AG04450 (cell line): Measurements from ENCODE around the gene ACKR2. TPM values are rescaled to one million over a fixed set of nuclear protein-coding genes. Genes with fewer than 3 reads are reported as not detected.
"Not testable (repeated sequence)": the region's sequence is repeated elsewhere in the genome, so short reads cannot be mapped to it uniquely, and the experiment has no call there.

Source experiments
- CTCF ChIA-PET: fragments of 300-600, 350-600 bp; formaldehyde crosslinking; extraction: SDS; loops from one replicate; lab custom pipeline; 2022; ENCODE audit warnings: antibody characterized with exemption, inconsistent platforms; lab: Charles Lee
- POLR2A ChIA-PET: fragments of 350-600 bp; formaldehyde crosslinking; extraction: SDS; loops from one replicate; lab custom pipeline; 2021; ENCODE audit warnings: antibody characterized with exemption, inconsistent platforms; lab: Yijun Ruan, JAX
- DNase-seq: peaks from one replicate; pipeline ENCODE4 v3.0.0-alpha.2; 2011; ENCODE audit warnings: low read depth, low spot score
- H3K27ac ChIP-seq: one replicate; pipeline ENCODE4 v1.5.1; 2012; ENCODE audit warnings: low read depth, low read length, control low read depth
- H3K27me3 ChIP-seq: one replicate; pipeline ENCODE4 v1.6.0; 2012; ENCODE audit warnings: low read length; ENCODE audit not compliant: control insufficient read depth, insufficient read depth
- H3K4me3 ChIP-seq: 2 replicates; pipeline ENCODE4 v1.5.1; 2011; ENCODE audit warnings: mild to moderate bottlenecking, low read depth, low read length, control low read depth
- H3K9me3 ChIP-seq: 2 replicates; pipeline ENCODE4 v1.5.1; 2012; ENCODE audit warnings: low read length; ENCODE audit not compliant: control insufficient read depth, insufficient read depth
- polyA plus RNA-seq: library from polyadenylated mRNA; depleted of rRNA; stranded (reverse); fragments of >200 nt; gene quantifications from 2 replicates; pipeline ENCODE4 v1.2.3, GENCODE V29; 2011
- TF ChIP-seq, protein P1 (sequence below): IDR thresholded peaks from 2 replicates; pipeline ENCODE4 v1.5.1; 2011; ENCODE audit warnings: low read depth, low read length, control low read depth, inconsistent platforms

The ACKR2 gene
- polyA plus RNA-seq, 1 experiment, result 0.04 TPM

DNA sequence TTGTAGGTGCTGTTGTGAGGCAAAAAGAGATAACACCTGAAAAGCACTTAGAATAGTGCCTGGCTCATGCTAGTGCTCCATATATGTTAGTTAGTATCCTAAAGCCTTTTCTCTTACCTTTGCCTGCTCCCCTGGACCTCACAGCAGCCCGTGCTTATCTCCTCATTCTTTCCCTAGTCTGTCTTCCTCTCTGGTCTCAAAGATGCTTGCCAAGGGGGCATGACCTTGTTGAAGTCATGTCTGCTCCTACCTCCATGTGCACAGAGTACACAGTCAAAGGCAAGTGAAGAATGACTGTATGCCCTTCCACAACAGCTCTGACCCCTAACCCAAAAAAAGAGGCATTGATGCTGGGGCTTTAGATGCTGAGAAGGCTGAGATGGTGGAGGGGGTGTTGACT, 67.2 kb downstream of the ACKR2 start:
- CTCF ChIA-PET, result no interaction called here
- POLR2A ChIA-PET, result no interaction called here
- TF ChIP-seq, protein P1, sequence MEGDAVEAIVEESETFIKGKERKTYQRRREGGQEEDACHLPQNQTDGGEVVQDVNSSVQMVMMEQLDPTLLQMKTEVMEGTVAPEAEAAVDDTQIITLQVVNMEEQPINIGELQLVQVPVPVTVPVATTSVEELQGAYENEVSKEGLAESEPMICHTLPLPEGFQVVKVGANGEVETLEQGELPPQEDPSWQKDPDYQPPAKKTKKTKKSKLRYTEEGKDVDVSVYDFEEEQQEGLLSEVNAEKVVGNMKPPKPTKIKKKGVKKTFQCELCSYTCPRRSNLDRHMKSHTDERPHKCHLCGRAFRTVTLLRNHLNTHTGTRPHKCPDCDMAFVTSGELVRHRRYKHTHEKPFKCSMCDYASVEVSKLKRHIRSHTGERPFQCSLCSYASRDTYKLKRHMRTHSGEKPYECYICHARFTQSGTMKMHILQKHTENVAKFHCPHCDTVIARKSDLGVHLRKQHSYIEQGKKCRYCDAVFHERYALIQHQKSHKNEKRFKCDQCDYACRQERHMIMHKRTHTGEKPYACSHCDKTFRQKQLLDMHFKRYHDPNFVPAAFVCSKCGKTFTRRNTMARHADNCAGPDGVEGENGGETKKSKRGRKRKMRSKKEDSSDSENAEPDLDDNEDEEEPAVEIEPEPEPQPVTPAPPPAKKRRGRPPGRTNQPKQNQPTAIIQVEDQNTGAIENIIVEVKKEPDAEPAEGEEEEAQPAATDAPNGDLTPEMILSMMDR, result no peak
- no peak for DNase-seq
- Histone ChIP-seq H3K4me3 (no peak overlapping the region), H3K27ac (no peak overlapping the region), H3K9me3 (no peaks in the 10 kb centered on the region), H3K27me3 (peaks cover 12% of the 10 kb centered on the region)

DNA sequence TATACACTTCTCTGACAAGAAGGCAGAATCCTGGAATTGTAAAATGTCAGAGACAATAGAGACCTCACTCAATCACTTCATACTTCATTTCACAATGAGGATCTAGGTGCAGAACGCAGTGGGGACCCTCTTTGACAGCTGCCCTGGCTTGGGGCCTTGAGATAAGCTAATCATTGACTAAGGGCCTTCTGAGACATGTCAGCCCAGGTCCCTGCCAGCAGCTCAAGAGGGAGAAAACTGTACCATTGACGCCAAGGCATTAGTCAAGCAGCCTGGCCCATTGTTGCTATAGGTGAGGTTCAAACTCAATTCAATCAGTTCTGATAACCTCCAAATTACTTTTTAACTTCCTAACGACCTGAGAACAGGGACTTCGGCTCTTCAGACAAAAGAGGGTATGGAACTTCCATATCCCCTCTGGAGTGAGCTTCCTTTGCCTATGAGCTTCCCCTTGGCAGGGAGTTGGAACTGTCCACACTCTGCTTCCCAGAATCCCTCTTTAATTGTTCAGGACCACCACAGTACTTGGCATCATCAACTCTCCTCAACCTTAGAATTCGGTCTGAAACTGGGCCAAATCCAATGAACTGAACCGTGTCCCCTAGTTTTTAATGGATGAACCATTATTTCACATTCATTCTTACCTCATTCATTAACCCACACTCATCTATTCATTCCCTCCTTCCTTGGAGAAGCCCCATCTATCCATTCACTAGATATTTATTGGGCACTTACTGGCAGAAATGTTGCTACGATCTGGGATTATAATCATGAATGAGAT, 67.9 kb downstream of the ACKR2 start:
- DNase-seq, result no peak
- Histone ChIP-seq H3K27me3 (peaks cover 12% of the 10 kb centered on the region), H3K4me3 (no peak overlapping the region), H3K27ac (no peak overlapping the region), H3K9me3 (no peaks in the 10 kb centered on the region)
- CTCF ChIA-PET, result no interaction called here
- POLR2A ChIA-PET, result no interaction called here
- TF ChIP-seq, protein P1, result no peak

DNA sequence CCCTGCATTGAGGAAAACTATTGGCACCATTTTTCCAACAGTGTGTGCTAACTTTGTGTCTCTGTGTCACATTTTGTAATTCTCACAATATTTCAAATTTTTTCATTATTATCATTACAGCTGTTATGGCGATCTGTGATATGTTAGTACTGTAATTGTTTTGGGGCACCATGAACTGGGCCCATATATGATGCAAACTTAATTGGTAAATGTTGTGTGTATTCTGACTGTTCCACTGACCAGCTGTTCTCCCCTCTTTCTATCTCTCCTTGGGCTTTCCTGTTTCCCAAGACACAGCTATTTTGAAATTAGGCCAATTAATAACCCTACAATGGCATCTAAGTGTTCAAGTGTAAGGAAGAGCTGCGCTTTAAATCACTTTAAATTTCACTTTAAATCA, 68.6 kb downstream of the ACKR2 start:
- ChIA-PET POLR2A (no interaction called here), CTCF (no interaction called here)
- TF ChIP-seq, protein P1, result no peak
- DNase-seq, result no peak
- Histone ChIP-seq H3K4me3 (no peak overlapping the region), H3K27me3 (peaks cover 7% of the 10 kb centered on the region), H3K27ac (no peak overlapping the region), H3K9me3 (no peaks in the 10 kb centered on the region)

DNA sequence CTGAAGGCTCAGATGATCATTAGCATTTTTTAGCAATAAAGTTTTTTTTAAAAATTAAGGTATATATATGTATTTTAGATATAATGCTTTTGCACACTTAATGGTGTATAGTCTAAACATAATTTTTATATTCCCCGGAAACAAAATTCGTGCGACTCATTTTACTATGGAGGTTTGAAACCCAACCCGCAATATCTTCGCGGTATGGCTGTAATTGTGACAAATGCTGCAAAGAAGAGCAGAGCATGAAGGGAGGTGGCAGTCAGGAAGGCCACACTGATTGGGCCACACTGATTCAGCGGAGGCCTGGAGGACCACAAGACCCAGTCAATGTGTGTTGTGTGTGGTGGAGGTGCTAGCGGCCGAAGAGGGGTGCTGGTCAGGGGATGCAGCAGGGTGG, 70.9 kb downstream of the ACKR2 start:
- TF ChIP-seq, protein P1, result no peak
- POLR2A ChIA-PET, result no interaction called here
- CTCF ChIA-PET, result no interaction called here
- no peak for DNase-seq
- peaks cover 7% of the 10 kb centered on the region for H3K27me3 ChIP-seq
- H3K27ac ChIP-seq, result no peak overlapping the region
- H3K9me3 ChIP-seq, result no peaks in the 10 kb centered on the region
- peak overlapping the region; percentile 65; the same call in 1 of the 2 replicates for H3K4me3 ChIP-seq

DNA sequence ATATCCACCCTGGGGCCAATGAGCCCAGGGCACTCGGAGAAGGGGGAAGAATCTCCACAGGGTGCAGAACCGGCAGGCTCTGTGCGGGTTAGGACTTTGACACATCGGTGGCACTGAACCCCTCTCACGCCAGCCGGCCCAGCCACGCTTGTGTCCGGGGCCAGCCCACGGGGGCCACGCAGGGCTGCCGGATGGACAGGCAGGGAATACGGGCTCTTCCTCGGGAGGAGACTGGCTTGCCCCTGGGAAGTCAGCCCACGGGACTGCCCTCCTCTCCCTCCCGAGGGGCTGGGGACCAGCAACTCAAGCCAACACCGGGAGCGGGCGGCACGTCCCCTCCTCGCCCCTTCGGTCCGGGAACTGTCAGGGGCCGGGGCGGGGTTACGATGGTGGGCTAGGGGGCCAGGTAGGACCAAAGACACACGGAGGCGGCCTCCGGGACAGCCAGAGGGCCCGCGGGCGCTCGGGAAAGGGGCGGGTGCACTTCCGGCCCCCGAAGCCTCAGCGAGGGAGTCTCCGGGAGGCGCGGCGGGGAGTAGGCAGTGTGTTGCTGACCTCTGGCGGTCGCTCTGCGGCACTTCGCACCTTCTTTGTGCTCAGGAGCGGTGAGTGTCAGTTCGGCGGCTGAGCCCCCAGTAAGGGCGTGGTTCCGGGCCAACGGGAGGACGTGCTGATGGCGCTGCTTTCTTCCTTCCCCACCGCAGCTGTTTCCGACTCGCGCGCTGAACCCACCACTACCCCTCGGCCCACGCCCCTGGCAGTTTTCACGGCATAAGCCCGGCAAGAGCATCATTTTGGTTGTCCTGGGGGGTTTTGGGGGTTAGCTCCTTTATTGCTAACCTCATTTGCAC, 71.6 kb downstream of the ACKR2 start:
- peak overlapping the region; percentile 65 for H3K4me3 ChIP-seq
- ChIA-PET CTCF (interaction anchor here (0.6 to 2.4 kb wide), 8 partner anchors 19 to 938 kb away, joined by 3 to 15 read pairs (median 4); partner anchors contain the start of gene SEC22C), POLR2A (no interaction called here)
- DNase-seq, result peak; percentile 23
- TF ChIP-seq, protein P1, result peak; percentile 83
- no peak overlapping the region for H3K27ac ChIP-seq
- peaks cover 7% of the 10 kb centered on the region for H3K27me3 ChIP-seq
- no peaks in the 10 kb centered on the region for H3K9me3 ChIP-seq

DNA sequence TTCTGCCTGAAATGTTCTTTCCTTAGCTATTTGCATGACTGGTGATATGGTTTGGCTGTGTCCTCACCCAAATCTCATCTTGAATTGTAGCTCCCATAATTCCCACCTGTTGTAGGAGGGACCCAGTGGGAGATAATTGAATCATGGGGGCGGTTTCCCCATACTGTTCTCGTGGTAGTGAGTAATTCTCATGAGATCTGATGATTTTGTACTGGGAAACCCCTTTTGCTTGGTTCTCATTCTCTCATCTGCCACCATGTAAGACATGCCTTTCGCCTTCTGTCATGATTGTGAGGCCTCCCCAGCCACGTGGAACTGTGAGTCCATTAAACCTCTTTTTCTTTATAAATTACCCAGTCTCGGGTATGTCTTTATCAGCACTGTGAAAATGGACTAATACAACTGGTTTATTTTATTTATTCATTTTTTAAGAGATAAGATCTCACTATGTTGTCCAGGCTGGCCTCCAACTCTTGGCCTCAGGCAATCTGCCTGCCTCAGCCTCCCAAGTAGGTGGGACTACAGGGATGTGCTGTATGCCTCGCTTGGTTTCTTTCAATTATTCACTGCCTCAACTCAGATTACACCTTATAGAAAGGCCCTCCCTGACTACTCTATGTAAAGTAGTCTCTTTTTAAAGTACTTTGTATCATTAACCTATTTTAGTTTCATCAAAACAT, 74.1 kb downstream of the ACKR2 start:
- POLR2A ChIA-PET, CTCF ChIA-PET, H3K27me3 ChIP-seq, H3K27ac ChIP-seq, H3K9me3 ChIP-seq, H3K4me3 ChIP-seq, DNase-seq: not testable (repeated sequence)
